ENCODE measurements around the gene SLIT3.

Gene SLIT3

GRCh38 chr5:169080448-169080911, 220.5 kb downstream of the SLIT3 start:
- TF ChIP-seq, protein P1, sequence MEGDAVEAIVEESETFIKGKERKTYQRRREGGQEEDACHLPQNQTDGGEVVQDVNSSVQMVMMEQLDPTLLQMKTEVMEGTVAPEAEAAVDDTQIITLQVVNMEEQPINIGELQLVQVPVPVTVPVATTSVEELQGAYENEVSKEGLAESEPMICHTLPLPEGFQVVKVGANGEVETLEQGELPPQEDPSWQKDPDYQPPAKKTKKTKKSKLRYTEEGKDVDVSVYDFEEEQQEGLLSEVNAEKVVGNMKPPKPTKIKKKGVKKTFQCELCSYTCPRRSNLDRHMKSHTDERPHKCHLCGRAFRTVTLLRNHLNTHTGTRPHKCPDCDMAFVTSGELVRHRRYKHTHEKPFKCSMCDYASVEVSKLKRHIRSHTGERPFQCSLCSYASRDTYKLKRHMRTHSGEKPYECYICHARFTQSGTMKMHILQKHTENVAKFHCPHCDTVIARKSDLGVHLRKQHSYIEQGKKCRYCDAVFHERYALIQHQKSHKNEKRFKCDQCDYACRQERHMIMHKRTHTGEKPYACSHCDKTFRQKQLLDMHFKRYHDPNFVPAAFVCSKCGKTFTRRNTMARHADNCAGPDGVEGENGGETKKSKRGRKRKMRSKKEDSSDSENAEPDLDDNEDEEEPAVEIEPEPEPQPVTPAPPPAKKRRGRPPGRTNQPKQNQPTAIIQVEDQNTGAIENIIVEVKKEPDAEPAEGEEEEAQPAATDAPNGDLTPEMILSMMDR (conservative IDR thresholded peaks at IDR 0.05) = no peak
- no peak overlapping the region for H3K27ac ChIP-seq

GRCh38 chr5:169079697-169080096, 221.2 kb downstream of the SLIT3 start:
- TF ChIP-seq, protein P1 (conservative IDR thresholded peaks at IDR 0.05) = no peak
- no peak overlapping the region for H3K27ac ChIP-seq

DNA sequence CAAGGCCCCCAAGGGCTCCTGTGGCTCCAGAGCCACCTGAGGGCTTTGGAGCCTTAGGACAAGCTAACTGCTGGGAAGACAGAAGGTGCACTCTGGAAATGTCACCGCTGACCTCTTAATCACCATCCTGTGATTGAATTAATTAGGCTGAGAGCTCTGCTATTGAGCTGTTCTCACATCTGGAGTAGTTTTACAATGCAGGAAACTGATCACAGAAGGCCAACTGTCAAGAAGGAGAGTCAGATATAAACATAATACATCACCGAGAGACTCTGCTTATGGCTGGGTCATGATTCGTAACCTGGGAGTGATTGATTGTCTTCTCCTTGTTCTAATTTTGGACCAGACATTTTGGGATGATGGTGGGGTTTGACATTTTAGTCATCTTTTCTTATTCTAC, 226.1 kb downstream of the SLIT3 start:
- TF ChIP-seq, protein P1 (conservative IDR thresholded peaks at IDR 0.05) = no peak
- H3K27ac ChIP-seq = no peak overlapping the region

DNA sequence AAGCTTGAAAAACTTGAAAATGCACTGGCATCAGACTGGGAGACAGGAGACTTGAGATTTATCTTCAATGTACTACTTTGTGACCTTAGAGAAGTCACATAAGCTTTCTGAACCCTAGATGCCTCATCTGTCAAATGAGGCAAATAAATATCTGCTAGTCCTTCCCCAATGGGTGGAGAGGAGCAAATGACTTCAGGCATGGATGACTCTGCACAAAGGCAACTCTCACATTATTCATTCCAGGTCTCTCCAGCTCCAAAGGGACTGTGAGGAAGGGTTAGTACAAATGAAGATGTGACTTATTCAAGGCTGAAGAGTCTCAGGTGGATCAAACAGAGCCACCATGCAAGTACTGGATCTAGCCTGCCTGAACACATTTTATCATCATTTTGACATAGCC, 228.7 kb downstream of the SLIT3 start:
- no peak overlapping the region for H3K27ac ChIP-seq
- TF ChIP-seq, protein P1 (conservative IDR thresholded peaks at IDR 0.05) = no peak

- H3K27ac ChIP-seq = no peak overlapping the region
- TF ChIP-seq, protein P1 (conservative IDR thresholded peaks at IDR 0.05) = no peak
Measured at GRCh38 chr5:169070413-169070812, 230.5 kb downstream of the SLIT3 start.

GRCh38 chr5:169067751-169068173, 233.2 kb downstream of the SLIT3 start:
- peak overlapping the region; percentile 16; the same call in 1 of the 2 replicates for H3K27ac ChIP-seq
- TF ChIP-seq, protein P1 (conservative IDR thresholded peaks at IDR 0.05) = no peak

DNA sequence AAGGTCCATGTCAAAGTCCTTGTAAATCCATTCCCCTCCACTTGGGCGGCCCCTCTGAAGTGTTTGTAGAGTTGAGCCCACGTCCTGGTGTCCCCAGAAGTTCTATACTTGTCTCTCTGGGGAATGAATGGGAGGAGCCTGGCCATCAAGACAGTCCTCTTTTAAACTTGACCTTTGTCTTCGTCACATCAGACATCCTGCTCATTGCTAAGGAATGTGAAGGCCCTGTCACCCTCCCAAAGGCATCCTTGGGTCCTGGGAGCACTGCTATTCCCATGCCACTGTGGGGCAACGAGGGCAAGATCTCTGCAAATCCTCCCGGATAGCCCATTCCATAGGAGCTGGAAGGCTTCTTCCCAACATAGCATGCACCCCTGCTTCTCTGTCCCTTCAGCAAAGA, 235.5 kb downstream of the SLIT3 start:
- H3K27ac ChIP-seq = no peak overlapping the region
- TF ChIP-seq, protein P1 (conservative IDR thresholded peaks at IDR 0.05) = no peak

All from VCaP (cell line).